NCI-H510A (cell line): ENCODE results near the gene IFNAR1.
"Not testable (repeated sequence)": the region's sequence is repeated elsewhere in the genome, so short reads cannot be mapped to it uniquely, and the experiment has no call there.

Experiments
- DNase-seq: peaks from one replicate; lab custom pipeline; 2025; lab: John Stamatoyannopoulos, UW

Gene IFNAR1

DNA sequence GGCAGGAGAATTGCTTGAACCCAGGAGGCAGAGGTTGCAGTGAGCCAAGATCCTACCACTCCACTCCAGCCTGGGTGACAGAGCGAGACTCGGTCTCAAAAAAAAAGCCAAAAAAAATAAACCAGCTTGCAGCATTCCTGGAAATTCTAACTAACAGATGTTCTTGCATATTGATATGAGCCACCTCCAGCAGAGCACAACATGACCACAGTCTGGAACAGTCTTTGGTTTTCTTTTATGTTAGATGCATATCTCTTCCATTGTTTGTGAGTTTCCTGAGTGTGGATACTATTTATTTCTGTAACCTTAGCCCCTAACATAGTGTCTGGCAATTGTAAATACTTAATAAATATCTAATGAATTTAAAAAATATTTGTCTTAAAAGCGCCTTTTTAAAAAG lies 23.9 kb downstream of the IFNAR1 start:
- DNase-seq = no peak

DNA sequence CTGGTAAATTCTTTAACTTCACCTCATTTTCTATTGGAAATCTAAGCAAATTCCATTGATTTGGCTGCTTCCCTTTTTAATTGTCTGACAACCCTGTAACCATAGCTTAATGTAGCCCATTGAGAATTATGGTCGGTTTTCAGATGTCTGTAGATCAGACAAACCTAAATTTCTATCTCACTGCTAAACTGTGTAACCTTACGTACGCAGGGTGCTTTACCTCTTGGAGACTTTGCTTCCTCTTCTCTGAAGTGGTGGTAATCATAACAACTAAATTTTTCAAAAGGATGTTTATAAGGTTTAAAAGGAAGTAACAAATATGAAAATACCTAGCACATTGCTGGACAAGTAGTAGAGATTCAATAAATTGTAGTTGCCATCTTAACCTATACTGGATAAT lies 25.9 kb downstream of the IFNAR1 start:
- no peak for DNase-seq

DNA sequence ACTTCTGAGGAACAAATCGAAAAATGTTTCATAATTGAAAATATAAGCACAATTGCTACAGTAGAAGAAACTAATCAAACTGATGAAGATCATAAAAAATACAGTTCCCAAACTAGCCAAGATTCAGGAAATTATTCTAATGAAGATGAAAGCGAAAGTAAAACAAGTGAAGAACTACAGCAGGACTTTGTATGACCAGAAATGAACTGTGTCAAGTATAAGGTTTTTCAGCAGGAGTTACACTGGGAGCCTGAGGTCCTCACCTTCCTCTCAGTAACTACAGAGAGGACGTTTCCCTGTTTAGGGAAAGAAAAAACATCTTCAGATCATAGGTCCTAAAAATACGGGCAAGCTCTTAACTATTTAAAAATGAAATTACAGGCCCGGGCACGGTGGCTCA lies 30.6 kb downstream of the IFNAR1 start:
- no peak for DNase-seq

DNA sequence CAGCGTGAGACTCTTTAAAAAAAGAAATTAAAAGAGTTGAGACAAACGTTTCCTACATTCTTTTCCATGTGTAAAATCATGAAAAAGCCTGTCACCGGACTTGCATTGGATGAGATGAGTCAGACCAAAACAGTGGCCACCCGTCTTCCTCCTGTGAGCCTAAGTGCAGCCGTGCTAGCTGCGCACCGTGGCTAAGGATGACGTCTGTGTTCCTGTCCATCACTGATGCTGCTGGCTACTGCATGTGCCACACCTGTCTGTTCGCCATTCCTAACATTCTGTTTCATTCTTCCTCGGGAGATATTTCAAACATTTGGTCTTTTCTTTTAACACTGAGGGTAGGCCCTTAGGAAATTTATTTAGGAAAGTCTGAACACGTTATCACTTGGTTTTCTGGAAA lies 31.2 kb downstream of the IFNAR1 start:
- DNase-seq = no peak

DNA sequence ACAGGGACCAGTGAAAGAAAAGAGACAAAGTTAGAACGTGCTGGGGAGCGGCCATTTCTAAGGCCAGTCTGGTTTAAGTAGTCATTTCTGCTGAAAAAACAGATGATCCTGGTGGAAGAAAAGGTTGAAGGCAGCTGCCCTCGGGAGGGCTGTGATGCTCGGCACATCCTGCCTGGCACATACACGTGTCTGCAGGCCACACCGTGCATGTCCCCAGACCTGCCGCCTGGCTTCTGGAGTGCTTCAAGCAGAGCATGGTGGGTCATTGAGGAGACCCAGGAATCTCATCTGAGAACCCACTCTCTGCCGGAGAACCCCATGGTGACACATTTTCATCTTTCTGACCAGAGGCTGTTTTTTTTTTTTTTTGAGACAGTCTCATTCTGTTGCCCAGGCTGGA lies 32.4 kb downstream of the IFNAR1 start:
- DNase-seq = no peak

DNA sequence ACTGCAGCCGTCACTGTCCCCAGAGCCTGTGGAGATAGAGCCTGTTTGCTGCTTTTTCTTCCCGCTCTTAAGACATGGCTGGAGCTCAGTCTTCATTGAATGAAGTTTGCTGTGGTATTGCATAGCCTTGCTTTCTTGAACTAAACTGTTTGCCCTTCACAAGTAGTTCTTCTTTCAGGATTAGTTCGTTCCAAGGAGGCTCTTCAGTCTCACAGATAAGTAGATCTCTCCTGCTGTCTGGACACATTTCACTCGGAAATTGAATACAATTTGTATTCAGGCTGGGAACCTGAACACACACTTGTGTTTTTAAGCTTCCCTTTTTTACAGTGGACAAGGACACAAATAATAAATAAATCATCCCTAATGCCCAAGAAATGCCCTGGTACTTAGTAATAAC lies 34.7 kb downstream of the IFNAR1 start:
- no peak for DNase-seq

DNA sequence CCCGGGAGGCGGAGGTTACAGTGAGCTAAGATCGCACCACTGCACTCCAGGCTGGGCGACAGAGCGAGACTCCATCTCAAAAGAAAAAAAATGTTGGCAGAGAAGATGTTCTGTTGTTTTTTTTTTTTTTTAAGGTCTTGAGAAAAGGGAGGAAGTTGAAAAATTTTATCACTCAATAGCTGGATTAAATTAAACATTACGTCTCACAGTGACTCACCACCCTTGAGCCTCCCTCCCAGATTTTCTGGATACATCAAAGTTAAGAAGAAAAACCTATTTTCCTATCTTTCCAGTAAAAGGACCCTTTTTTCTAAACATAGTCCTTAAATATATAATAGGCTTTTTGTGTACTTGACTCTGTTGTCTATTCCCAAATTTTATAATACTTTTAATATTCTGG lies 35.5 kb downstream of the IFNAR1 start:
- no peak for DNase-seq

DNA sequence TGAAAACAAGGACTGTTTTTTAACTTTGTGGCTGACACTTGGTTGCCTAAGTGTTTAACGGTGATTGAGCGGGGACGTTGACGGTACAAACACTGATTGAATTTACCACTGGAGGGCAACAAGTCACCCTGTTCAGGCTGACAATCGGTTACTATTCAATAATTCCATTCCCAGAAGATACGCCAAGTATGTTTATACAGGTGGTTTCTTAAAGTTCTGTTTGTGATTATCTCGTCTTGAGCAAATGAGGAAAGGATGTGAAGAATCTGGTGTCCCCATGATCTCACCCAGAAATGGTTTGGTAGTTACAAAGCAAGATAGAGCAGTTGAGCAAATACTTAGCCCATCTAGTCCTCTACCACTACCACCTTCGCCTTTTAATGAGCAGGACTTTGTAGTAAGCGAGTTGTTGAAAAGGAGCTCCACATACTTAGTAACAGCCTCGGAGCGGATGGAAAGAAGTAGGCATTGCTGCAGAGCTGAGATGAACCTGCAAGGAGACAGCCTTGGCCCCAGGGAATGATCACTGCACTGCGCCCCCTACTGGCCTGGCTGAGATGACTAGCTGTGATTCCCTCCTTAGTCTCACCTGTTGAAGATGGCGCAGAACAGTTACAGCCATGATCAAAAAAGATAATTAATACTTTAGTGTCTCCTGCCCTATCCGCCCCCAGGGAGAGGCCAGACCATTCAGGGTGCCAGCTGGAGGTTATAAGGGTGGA lies 36.3 kb downstream of the IFNAR1 start:
- peak; percentile 47 for DNase-seq

DNA sequence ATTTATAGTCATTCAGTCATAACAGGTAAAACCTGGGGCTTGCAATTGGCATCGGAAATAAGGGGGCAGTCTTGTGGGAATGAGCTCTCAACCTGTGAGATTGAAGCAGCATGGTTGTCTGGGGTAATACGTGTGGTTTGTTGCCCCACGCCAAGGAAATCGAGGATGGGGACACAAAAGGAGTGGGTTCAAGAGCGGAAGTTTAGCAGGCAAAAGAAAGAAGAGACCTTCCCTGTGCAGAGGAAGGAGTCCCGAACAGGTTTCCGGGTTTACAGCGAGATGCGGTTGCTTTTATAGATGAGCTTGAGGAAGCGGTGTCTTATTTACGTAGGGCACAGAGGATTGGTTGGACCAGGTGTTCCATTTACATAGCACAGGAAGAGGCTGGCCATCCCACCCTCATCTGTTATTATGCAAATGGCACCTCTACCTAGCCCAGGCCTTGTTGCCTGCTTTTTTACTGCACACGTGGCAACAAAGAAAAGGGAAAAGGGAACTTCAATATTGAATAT lies 37.3 kb downstream of the IFNAR1 start:
- DNase-seq = peak; percentile 46

DNA sequence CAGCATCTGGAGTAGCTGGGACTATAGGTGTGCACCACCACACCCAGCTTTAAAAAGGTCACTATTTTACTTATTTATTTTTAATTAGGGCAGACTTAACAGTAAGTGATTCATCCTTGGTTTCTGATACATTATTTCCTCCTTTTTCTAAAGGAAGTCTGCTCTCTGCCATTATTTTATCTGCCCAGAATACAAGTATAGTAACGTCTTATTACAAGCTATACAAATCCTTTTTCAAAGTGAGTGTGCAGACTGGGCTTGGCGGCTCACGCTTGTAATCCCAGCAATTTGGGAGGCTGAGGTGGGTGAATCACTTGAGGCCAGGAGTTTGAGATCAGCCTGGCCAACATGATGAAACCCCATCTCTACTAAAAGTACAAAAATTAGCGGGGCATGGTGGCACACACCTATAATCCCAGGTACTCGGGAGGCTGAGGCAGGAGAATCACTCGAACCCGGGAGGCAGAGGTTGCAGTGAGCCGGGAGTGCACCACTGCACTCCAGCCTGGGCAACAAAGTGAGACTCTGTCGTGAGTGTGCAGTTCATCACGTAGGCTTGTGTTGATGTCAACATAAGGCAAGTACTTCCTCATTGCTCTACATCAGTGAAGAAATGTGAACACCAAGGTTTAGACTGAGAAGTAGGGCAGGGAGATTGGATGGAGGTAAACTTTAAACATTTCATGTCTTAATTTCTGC lies 39.3 kb downstream of the IFNAR1 start:
- DNase-seq = not testable (repeated sequence)

DNA sequence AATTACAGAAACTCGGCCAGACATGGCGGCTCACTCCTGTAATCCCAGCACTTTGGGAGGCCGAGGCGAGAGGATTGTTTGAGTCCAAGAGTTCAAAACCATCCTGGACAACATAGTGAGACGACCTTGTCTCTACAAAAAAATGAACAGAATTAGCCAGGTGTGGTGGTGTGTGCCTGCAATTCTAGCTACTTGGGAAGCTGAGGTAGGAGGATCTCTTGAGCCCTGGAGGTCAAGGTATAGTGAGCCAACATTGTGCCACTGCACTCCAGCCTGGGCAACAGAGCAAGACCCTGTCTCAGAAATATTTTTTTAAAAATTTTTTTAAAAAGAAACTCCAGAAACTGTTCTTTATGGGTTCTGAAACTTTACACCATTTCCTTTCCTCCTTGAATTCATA lies 40.1 kb downstream of the IFNAR1 start:
- no peak for DNase-seq

DNA sequence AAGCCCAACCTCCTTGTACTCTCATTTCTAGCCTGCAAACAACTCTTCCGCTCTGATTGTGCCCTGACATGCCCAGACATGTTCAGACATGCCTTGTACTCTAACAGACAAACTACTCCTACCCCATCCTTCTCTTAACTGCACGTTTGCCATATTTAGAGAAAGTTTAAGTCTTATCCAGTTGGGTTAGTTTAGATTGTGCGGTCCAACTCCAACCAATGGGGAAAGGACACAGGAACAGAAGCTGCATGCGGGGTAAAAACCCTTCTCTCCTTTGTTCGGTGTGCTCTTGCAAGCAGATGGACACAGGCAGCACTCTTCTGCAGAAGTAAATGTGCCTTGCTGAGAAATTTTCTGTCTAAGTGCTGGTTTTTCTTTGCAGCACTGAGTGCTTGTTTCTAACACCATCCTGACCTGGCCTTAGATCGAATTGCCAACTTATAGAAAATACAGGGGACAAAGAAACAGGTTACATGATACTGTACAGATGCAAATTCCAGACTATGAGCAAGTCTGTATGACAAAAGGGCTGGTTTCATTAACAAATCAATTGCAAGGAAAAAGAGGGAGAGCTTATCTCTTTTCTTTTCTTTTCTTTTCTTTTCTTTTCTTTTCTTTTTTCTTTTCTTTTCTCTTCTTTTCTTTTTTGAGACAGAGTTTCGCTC lies 42.7 kb downstream of the IFNAR1 start:
- DNase-seq = no peak

DNA sequence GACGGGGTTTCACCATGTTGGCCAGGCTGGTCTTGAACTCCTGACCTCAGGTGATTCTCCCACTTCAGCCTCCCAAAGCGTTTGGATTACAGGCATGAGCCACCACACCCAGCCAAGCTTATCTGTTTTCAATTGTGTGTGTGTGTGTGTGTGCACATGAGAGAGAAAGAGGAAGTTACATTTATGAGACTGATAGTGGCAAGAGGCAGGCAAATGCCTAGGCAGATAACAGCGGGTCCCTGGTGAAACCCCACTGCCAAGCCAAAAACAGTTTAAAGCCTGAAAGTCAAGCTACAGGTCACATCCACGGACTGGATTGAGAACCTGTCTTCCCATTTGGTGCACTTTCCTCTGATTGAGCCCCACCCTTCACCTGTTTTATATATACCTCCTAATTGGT lies 43.4 kb downstream of the IFNAR1 start:
- DNase-seq = no peak

DNA sequence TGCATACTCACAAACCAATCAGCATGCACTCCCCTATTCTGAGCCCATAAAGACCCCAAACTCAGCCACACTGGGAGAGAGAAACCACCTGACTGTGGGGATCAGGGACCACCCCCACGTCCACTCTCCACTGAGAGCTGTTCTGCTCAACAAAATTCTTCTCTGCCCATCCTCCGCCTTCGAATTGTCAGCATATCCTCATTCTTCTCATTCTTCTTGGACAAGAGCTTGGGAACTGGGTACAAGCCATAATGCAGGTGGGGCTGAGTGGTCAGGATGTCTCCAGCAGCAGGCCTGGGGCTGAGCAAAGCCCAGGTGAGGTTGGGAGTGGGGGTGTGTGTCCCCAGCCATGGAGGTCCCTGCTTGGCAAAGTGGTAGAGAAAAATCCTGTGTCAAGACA lies 43.8 kb downstream of the IFNAR1 start:
- no peak for DNase-seq

DNA sequence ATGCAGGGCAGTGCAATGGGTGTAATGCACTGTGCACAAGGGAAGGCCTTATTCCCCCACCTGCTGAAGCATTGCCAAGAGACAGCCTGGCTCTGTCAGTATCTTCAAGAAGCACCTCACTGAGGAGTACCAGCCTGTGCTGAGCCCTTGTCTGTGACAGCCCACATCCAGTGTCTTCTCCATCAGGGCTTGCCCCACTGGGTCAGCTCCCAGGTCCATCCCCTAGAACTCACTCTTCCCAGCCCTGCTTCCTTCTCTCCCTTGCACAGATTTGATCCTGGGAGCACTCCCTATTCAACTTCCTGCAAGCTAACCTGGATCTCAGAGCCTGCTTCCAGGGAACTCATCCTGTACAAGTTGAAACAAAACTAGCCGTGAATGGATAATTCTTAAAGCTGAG lies 44.8 kb downstream of the IFNAR1 start:
- no peak for DNase-seq

DNA sequence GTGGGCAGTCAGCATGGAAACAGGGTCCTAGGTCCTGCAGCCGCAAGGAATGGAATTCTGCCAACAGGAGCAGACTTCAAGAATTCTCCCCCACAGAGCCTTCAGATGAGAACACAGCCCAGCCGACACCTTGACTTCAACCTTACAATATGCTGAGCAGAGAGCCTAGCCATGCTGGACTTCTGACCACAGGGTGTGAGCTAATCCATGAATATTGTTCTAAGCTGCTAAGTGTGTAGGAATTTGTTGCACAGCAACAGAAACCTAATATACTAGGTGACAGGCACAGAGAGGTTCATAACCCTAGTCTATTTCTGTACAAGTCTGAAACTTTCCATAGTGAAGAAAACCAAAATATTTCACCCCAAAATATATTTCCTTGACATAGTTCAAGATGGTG lies 45.5 kb downstream of the IFNAR1 start:
- DNase-seq = no peak

DNA sequence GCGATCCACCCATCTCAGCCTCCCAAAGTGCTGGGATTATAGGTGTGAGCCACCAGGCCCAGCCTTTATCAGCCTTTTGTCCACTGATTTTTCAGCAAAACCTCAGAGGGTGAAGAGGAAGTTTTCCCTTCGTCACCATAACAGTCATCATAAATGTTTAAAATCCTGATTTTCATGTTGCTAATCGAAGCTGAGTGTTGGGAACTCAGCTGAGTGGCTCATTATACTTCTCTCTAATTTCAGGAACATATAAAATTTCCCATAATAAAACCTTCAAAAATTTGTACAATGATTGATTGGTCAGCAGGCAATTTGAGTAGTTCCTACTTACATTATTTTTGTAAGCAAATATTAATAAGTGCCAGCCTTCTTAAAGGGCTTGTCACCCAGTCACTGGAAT lies 46.6 kb downstream of the IFNAR1 start:
- DNase-seq = no peak

DNA sequence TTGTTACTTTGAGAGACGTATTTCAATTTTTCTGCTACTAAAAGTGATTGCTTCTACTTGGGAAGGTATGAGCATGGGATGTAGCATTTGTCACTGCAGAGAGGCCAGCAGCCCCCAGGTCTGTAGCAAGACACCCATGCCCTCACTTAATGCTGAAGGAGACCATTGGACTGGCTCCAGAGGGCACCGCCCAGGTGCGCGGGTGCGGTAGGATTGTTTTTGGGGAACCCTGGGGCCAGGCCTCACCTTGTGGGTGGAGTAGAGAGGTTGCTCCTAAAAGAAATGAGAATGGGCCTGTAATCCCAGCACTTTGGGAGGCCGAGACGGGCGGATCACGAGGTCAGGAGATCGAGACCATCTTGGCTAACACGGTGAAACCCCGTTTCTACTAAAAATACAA lies 47.8 kb downstream of the IFNAR1 start:
- no peak for DNase-seq

DNA sequence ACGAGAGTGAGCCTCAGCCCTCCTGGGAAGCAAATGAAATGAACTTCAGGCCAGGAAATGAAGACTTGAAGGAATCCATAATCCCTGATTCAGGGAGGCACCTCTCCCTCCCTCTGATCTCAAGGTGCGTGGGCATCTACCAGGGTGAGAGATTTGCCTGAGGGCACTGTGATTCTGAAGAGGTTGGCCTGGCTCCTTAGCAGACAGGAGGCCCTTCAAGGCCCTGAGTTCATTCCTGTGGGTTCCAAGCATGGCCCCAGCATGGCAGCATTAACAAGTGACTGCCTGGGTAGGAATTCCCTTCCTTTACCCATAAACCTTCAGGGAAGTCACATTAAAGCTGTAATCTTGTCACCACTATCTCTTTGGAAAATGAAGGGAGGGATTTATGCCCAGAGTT lies 48.7 kb downstream of the IFNAR1 start:
- no peak for DNase-seq

DNA sequence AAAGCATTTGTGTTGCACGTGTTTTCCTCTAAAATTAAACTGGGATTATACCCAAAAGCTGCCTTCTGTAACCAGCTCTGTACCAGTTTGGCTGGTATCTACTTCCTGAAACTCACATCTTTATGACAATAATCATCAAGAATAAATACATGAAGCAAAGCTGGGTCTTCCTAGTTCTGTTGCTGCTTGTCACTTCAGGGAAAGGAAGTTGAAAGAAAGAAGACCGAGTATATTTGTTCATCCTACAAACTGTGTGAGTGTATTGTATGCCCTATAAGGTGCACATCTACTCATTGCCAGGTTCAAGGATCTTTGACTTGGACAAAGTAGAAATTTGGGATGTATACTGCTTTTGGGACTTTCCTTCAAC lies 49.3 kb downstream of the IFNAR1 start:
- no peak for DNase-seq

DNA sequence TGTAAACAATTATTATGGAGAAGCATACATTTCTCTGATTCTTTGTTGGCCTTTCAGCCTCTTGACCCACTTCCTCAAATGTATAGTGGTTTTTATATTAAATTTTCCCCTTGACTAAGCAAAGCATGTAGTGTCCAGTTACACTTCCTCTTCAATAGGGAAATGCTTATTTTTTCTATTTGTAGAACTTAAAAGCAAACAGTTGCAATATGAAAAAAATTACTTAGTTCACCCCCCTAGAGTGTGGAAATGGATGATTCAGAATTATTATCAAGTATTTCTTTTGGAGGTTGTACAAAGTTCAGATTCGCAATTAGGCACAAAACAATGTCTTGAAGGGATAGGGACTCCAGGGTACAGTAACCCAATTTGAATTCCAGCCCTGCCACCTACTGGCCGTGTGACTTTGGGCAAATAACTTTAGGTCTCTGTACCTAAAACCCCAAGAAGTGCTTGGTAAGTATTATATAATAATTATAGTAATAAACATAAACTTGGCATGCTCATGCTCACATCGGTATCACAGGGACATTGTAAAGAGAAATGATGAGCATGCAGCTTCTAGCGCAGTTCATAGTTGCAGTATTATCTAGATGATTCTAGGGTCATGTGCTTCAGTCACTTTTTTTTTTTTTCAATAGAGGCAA lies 49.8 kb downstream of the IFNAR1 start:
- no peak for DNase-seq

DNA sequence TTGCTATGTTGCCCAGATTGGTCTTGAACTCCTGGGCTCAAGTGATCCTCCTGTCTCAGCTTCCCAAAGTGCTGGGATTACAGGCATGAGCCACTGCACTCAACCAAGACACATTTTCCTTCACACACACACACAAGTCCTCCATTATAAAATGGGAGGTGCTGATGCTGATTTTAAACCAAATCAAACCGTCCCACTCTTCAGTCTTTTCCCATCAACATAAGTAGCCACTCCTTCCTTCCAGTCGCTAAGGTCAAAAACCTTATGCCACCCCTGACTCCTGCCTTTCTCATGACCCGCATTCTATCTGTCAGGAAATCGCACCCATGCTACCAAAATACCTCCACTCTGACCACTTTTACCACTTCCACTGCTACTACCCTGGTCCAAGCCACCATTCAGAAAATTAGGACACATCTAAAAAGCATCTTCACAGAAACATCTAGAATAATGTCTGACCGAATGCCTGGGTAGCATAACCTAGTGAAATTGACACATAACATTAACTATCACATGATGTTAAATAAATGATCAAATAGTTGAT lies 50.4 kb downstream of the IFNAR1 start:
- DNase-seq = no peak
